ENCODE data around the gene CSNK1G1. TPM values are rescaled to one million over a fixed set of nuclear protein-coding genes. Genes with fewer than 3 reads are reported as not detected.

The CSNK1G1 gene
- total and polyA plus RNA-seq, 2 of the 4 experiments (the other 2 are of a cell fraction) = 7.4 to 29.4 TPM

DNA sequence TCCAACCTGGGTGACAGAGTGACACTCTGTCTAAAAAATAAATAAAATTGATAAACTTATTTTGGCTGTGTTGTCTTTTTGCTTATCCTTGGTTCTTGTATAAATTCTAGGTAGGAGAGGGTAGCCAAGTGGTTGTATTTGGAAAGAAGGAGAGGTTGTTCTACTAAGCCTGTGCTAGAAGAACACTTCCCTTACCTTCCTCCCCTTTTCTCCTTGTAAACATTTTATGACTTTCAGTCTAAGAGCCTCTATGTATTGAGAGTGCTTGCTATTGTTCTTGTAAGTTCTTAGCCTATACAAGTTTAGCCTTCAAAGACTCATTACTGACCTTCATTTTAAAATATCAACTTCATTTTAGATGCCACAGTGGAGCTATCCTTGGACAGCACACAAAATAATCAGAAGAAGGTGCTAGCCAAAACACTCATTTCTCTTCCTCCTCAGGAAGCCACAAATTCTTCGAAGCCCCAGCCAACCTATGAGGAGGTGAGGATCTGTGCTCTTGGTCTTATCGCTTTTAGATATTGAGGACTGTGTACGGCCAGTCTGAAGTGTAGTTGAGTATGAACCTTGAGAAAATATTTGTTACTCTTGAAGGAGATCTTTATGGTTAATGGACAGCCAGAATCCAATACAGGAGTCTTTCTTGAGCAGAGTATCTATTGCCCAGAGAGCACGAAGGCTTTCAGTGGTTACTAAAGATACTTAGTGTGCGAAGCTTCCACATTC, 238.1 kb downstream of the CSNK1G1 start:
- POLR2A ChIA-PET (ENCODE audit: unreplicated experiment) = no interaction called here

More for the DNA sequence above, 238.1 kb downstream of the CSNK1G1 start:
- Histone ChIP-seq H2BK15ac (ENCODE audit: low read depth, low read length) (no peak overlapping the region), H3K56ac (ENCODE audit: extremely low read depth, insufficient read depth, low read length) (no peak overlapping the region), H3K23ac (ENCODE audit: low read depth, low read length) (no peak overlapping the region), H3K4ac (ENCODE audit: low read depth, low read length) (no peak overlapping the region), H3K14ac (replicated peaks; ENCODE audit: low read depth, low read length) (no peak overlapping the region), H2BK120ac (ENCODE audit: low read depth, low read length) (no peak overlapping the region), H3K9ac (ENCODE audit: low read depth, low read length) (no peak overlapping the region), H3K79me1 (ENCODE audit: low read depth in 1 of 2, low read length in 2 of 2) (peaks cover 22 to 32% of the 10 kb centered on the region in 2 experiments), H4K5ac (ENCODE audit: low read depth, low read length) (no peak overlapping the region), H3K4me3 (ENCODE audit: insufficient read depth, low read depth, low read length) (no peak overlapping the region), H3K27me3 (ENCODE audit: control insufficient read depth, insufficient read depth, low read length) (no peaks in the 10 kb centered on the region), H2AK9ac (replicated peaks; ENCODE audit: low read depth, low read length, poor library complexity) (no peak overlapping the region), H3K4me2 (ENCODE audit: low read depth, low read length) (no peak overlapping the region), H4K8ac (ENCODE audit: low read depth in 2 of 2, low read length in 2 of 2) (no peak overlapping the region), H4K91ac (ENCODE audit: insufficient read depth, low read depth, low read length) (no peak overlapping the region), H3K18ac (ENCODE audit: low read depth, low read length) (no peak overlapping the region), H4K20me1 (ENCODE audit: insufficient read depth, low read length) (no peaks in the 10 kb centered on the region), H3K27ac (ENCODE audit: insufficient read depth, low read length) (no peak overlapping the region), H2AK5ac (ENCODE audit: low read depth, low read length) (no peak overlapping the region), H2BK20ac (ENCODE audit: low read depth, low read length) (no peak overlapping the region), H3K36me3 (ENCODE audit: control insufficient read depth, insufficient read depth, low read length) (peaks cover 46% of the 10 kb centered on the region), H2BK5ac (ENCODE audit: low read depth, low read length, poor library complexity, severe bottlenecking) (no peak overlapping the region), H2AFZ (replicated peaks; ENCODE audit: low read length, poor library complexity) (no peak overlapping the region), H3K9me1 (ENCODE audit: insufficient read depth, low read length) (peaks cover 3% of the 10 kb centered on the region; the same call in 1 of the 2 replicates), H3K4me1 (ENCODE audit: control insufficient read depth, insufficient read depth, low read length) (no peaks in the 10 kb centered on the region; the same call in 1 of the 2 replicates), H3K9me3 (ENCODE audit: control insufficient read depth, insufficient read depth, low read length) (no peaks in the 10 kb centered on the region)
- CTCF ChIA-PET = no interaction called here
- BruUV-seq (replicated peaks) = no TSS peak
- intact Hi-C loops (cut with micrococcal nuclease) (no loop called here), dilution Hi-C loops (cut with HindIII; ENCODE audit: low sequenced_read_pairs, unreplicated experiment) (no loop called here), in situ Hi-C loops (cut with MboI; ENCODE audit: low sequenced_read_pairs) (no loop called here)
- ATAC-seq (ENCODE audit: low read depth) (no peak), DNase-seq (no peak)
- TF ChIP-seq CEBPB (IDR thresholded peaks at IDR 0.05; ENCODE audit: low read depth, low read length) = no peak
- TF ChIP-seq FOS (IDR thresholded peaks at IDR 0.05; ENCODE audit: low read depth, low read length) = no peak
- TF ChIP-seq CHD1 (IDR thresholded peaks at IDR 0.05; ENCODE audit: low read depth, low read length) = no peak
- no peak for TF ChIP-seq NFE2L2 (IDR thresholded peaks at IDR 0.05; ENCODE audit: low read depth, low read length)
- TF ChIP-seq RFX5 (IDR thresholded peaks at IDR 0.05; ENCODE audit: low read depth, low read length) = no peak
- TF ChIP-seq SMC3 (IDR thresholded peaks at IDR 0.05; ENCODE audit: low read depth, low read length) = no peak
- no peak for TF ChIP-seq RAD21 (IDR thresholded peaks at IDR 0.05; ENCODE audit: low read length)
- TF ChIP-seq BHLHE40 (IDR thresholded peaks at IDR 0.05; ENCODE audit: low read depth, low read length) = no peak
- TF ChIP-seq, protein P1, sequence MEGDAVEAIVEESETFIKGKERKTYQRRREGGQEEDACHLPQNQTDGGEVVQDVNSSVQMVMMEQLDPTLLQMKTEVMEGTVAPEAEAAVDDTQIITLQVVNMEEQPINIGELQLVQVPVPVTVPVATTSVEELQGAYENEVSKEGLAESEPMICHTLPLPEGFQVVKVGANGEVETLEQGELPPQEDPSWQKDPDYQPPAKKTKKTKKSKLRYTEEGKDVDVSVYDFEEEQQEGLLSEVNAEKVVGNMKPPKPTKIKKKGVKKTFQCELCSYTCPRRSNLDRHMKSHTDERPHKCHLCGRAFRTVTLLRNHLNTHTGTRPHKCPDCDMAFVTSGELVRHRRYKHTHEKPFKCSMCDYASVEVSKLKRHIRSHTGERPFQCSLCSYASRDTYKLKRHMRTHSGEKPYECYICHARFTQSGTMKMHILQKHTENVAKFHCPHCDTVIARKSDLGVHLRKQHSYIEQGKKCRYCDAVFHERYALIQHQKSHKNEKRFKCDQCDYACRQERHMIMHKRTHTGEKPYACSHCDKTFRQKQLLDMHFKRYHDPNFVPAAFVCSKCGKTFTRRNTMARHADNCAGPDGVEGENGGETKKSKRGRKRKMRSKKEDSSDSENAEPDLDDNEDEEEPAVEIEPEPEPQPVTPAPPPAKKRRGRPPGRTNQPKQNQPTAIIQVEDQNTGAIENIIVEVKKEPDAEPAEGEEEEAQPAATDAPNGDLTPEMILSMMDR (conservative IDR thresholded peaks at IDR 0.05; ENCODE audit: low read depth, low read length) = no peak
- TF ChIP-seq RCOR1 (IDR thresholded peaks at IDR 0.05; ENCODE audit: insufficient replicate concordance, low read length) = no peak
- 100% methylated on average over 1 of the region's 5 CpGs; no CpG with 5 or more reads in 1 of the 2 experiments for WGBS, 2 experiments (ENCODE audit: extremely low coverage in 2 of 2, insufficient read length in 1 of 2)
